MM.1S (cell line): ENCODE data around the gene FAM50B.

Source experiments
- DNase-seq: peaks from one replicate; pipeline ENCODE4 v3.0.0-alpha.2; 2015
- H2AFZ ChIP-seq: fragments of 300-600 bp; sonication (generic); 2 replicates; pipeline ENCODE4 v1.6.0; 2016; ENCODE audit warnings: antibody characterized with exemption, low read length
- H3F3A ChIP-seq: fragments of 300-600 bp; sonication (generic); 2 replicates; pipeline ENCODE4 v1.6.1; 2016; ENCODE audit warnings: mild to moderate bottlenecking, antibody characterized with exemption, low read length, moderate library complexity, mixed read lengths; ENCODE audit not compliant: insufficient read depth
- H3K27ac ChIP-seq: fragments of 300-600 bp; sonication (generic); 2 replicates; pipeline ENCODE4 v1.5.1; 2016; ENCODE audit warnings: mild to moderate bottlenecking, low read length
- H3K27me3 ChIP-seq: fragments of 300-600 bp; sonication (generic); replicated peaks from 2 replicates; pipeline ENCODE4 v1.6.0; 2016; ENCODE audit warnings: low read length; ENCODE audit not compliant: insufficient read depth
- H3K36me3 ChIP-seq: fragments of 300-600 bp; sonication (generic); replicated peaks from 2 replicates; pipeline ENCODE4 v1.6.1; 2016; ENCODE audit warnings: mild to moderate bottlenecking, low read length, mixed read lengths; ENCODE audit not compliant: insufficient read depth
- H3K4me1 ChIP-seq: fragments of 300-600 bp; sonication (generic); 2 replicates; pipeline ENCODE4 v1.6.1; 2016; ENCODE audit warnings: low read length, mixed read lengths
- H3K4me2 ChIP-seq: fragments of 300-600 bp; sonication (generic); 2 replicates; pipeline ENCODE4 v1.6.0; 2016; ENCODE audit warnings: low read depth, low read length
- H3K4me3 ChIP-seq: fragments of 300-600 bp; sonication (generic); 2 replicates; pipeline ENCODE4 v1.5.1; 2016; ENCODE audit warnings: low read length, mixed read lengths
- H3K79me2 ChIP-seq: fragments of 300-600 bp; sonication (generic); 2 replicates; pipeline ENCODE4 v1.6.1; 2016; ENCODE audit warnings: mixed run types, low read length, mixed read lengths
- H3K9ac ChIP-seq: fragments of 300-600 bp; sonication (generic); 2 replicates; pipeline ENCODE4 v1.6.1; 2016; ENCODE audit warnings: low read length, mixed read lengths
- H3K9me2 ChIP-seq: fragments of 300-600 bp; sonication (generic); replicated peaks from 2 replicates; pipeline ENCODE4 v1.6.1; 2016; ENCODE audit warnings: mild to moderate bottlenecking, low read length, mixed read lengths; ENCODE audit not compliant: insufficient read depth
- H3K9me3 ChIP-seq: fragments of 300-600 bp; sonication (generic); replicated peaks from 2 replicates; pipeline ENCODE4 v1.6.1; 2016; ENCODE audit warnings: mild to moderate bottlenecking, low read length, mixed read lengths; ENCODE audit not compliant: insufficient read depth
- H4K20me1 ChIP-seq: fragments of 300-600 bp; sonication (generic); 2 replicates; pipeline ENCODE4 v1.6.1; 2016; ENCODE audit warnings: mild to moderate bottlenecking, low read length, moderate library complexity, mixed read lengths; ENCODE audit not compliant: insufficient read depth
- EZH2 ChIP-seq: fragments of 300-600 bp; sonication (generic); optimal IDR thresholded peaks from 2 replicates; pipeline ENCODE3; 2017; ENCODE audit warnings: low read depth, mild to moderate bottlenecking, antibody characterized with exemption, low read length, mixed read lengths
- EZH2phosphoT487 ChIP-seq: fragments of 300-600 bp; sonication (generic); IDR thresholded peaks from 2 replicates; pipeline ENCODE4 v1.6.1; 2018; ENCODE audit warnings: antibody characterized with exemption, low read length
- TF ChIP-seq, protein P1 (sequence below): fragments of 300-600 bp; sonication (generic); IDR thresholded peaks from 2 replicates; pipeline ENCODE4 v1.5.1; 2016; ENCODE audit warnings: antibody characterized with exemption, low read length, mixed read lengths

FAM50B gene

DNA sequence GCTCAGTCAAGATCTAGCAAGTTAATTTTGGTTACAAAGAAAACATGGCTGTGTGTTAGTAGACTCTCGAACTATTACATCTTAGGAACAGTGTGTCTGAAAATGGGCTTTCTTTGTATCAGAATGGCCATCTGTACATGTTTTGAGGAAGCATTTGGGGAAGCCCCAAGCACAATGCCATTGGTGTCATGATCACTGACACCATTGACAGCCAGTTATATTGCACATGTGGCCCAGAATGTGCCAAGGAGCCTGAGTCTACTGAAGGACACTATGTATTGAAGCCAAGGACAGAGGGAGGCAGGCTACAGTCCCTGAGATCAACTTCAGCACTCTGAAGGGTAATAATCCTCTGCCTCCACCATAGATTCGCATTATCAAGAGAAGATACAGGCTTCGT, 12.6 kb upstream of the FAM50B start:
- no peak for DNase-seq
- no peaks in the 10 kb centered on the region for H3K36me3 ChIP-seq
- no peak overlapping the region for H2AFZ ChIP-seq
- H4K20me1 ChIP-seq: no peaks in the 10 kb centered on the region
- no peak overlapping the region for H3K27ac ChIP-seq
- no peaks in the 10 kb centered on the region for H3F3A ChIP-seq
- TF ChIP-seq, protein P1, sequence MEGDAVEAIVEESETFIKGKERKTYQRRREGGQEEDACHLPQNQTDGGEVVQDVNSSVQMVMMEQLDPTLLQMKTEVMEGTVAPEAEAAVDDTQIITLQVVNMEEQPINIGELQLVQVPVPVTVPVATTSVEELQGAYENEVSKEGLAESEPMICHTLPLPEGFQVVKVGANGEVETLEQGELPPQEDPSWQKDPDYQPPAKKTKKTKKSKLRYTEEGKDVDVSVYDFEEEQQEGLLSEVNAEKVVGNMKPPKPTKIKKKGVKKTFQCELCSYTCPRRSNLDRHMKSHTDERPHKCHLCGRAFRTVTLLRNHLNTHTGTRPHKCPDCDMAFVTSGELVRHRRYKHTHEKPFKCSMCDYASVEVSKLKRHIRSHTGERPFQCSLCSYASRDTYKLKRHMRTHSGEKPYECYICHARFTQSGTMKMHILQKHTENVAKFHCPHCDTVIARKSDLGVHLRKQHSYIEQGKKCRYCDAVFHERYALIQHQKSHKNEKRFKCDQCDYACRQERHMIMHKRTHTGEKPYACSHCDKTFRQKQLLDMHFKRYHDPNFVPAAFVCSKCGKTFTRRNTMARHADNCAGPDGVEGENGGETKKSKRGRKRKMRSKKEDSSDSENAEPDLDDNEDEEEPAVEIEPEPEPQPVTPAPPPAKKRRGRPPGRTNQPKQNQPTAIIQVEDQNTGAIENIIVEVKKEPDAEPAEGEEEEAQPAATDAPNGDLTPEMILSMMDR: no peak
- no peak for TF ChIP-seq EZH2
- no peak for TF ChIP-seq EZH2phosphoT487
- H3K4me1 ChIP-seq: no peaks in the 10 kb centered on the region
- no peak overlapping the region for H3K4me2 ChIP-seq
- H3K4me3 ChIP-seq: no peak overlapping the region
- H3K9ac ChIP-seq: no peak overlapping the region
- no peaks in the 10 kb centered on the region for H3K79me2 ChIP-seq
- no peaks in the 10 kb centered on the region for H3K9me3 ChIP-seq
- H3K27me3 ChIP-seq: no peaks in the 10 kb centered on the region
- H3K9me2 ChIP-seq: no peaks in the 10 kb centered on the region

DNA sequence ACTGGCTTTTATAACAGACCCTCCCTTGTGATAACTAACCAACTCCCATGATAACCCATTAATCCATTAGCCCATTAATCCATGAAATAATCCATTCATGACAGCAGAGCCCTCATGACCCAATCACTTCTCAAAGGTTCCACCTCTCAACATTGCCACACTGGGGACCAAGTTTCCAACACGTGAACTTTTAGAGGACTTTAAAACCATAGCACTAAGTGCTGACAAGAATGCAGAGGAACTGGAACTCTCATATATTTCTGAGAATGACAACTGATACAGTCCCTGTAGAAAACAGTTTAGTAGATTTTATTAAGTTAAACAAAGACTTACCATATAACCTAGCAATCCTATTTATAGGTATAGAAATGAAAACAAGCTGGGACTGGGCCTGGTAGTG, 11.4 kb upstream of the FAM50B start:
- no peak for DNase-seq
- Histone ChIP-seq H3K36me3 (no peaks in the 10 kb centered on the region), H3K79me2 (no peaks in the 10 kb centered on the region), H3K4me3 (no peak overlapping the region), H3K9me2 (no peaks in the 10 kb centered on the region), H2AFZ (no peak overlapping the region), H3K27ac (no peak overlapping the region), H3K4me2 (no peak overlapping the region), H3K9me3 (no peaks in the 10 kb centered on the region), H3K4me1 (no peaks in the 10 kb centered on the region), H4K20me1 (no peaks in the 10 kb centered on the region), H3F3A (no peaks in the 10 kb centered on the region), H3K9ac (no peak overlapping the region), H3K27me3 (no peaks in the 10 kb centered on the region)
- TF ChIP-seq EZH2phosphoT487: no peak
- TF ChIP-seq, protein P1: no peak
- no peak for TF ChIP-seq EZH2

DNA sequence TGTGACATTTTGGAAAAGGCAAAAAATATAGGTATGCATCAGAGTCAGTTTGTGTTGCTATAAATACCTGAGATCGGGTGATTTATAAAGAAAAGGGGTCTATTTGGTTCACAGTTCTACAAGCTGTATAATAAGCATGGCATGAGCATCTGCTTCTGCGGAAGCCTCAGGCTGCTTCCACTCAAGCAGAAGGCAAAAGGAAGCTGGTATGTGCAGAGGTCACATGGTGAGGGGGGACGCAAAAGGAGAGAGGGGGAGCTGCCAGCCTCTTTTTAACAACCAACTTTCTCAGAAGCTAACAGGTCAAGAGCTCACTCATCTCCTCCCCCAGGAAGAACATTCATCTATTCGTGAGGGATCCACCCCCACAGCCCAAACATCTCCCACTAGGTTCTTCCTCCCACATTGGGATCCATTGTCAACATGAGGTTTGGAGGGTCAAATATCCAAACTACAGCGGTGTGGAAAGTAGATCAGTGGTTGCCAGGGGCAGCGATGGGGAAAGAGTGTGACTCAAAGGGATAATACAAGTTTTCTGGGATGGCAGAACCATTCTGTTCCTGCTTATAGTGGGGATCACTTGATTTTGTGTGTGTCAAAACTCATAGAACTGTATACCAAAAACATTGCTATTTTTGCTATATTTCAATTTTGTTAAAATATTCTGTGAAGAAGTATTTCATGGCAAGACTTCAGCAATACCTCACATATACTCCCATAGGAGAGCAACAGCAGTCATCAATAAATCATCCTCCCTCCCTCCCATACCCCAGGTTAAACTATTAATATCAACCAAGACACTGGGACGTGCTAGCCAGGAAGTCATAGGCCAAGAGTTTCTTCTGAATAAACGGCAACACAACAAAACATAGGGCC, 9.9 kb upstream of the FAM50B start:
- Histone ChIP-seq H3K4me2 (no peak overlapping the region), H3K79me2 (no peaks in the 10 kb centered on the region), H3K4me3 (no peak overlapping the region), H2AFZ (no peak overlapping the region), H3K36me3 (no peaks in the 10 kb centered on the region), H3F3A (no peaks in the 10 kb centered on the region), H3K9me2 (no peaks in the 10 kb centered on the region), H3K27me3 (no peaks in the 10 kb centered on the region), H3K9me3 (no peaks in the 10 kb centered on the region), H3K27ac (no peak overlapping the region), H3K4me1 (no peaks in the 10 kb centered on the region), H3K9ac (no peak overlapping the region), H4K20me1 (no peaks in the 10 kb centered on the region)
- DNase-seq: no peak
- no peak for TF ChIP-seq EZH2phosphoT487
- TF ChIP-seq, protein P1: no peak
- TF ChIP-seq EZH2: no peak
